HUES64 (cell line): Measurements from ENCODE around the gene TTF2.

ENCODE experiments used
- H3K27ac ChIP-seq: 2 replicates; pipeline ENCODE4 v1.7.0; 2013; ENCODE audit warnings: low read depth, low read length, inconsistent platforms
- H3K27me3 ChIP-seq: 2 replicates; pipeline ENCODE4 v1.6.1; 2013; ENCODE audit warnings: mild to moderate bottlenecking, low read length; ENCODE audit not compliant: insufficient read depth
- H3K36me3 ChIP-seq: 2 replicates; pipeline ENCODE4 v1.6.1; 2013; ENCODE audit warnings: mild to moderate bottlenecking, low read length; ENCODE audit not compliant: insufficient read depth
- H3K4me1 ChIP-seq: 2 replicates; pipeline ENCODE4 v1.6.1; 2013; ENCODE audit warnings: mild to moderate bottlenecking, low read length, moderate library complexity; ENCODE audit not compliant: insufficient read depth
- H3K4me3 ChIP-seq: 2 replicates; pipeline ENCODE4 v1.5.1; 2013; ENCODE audit warnings: mild to moderate bottlenecking, low read length, moderate library complexity
- H3K9ac ChIP-seq: 2 replicates; pipeline ENCODE4 v1.6.1; 2013; ENCODE audit warnings: mild to moderate bottlenecking, low read depth, low read length
- H3K9me3 ChIP-seq: 2 replicates; pipeline ENCODE4 v1.6.1; 2013; ENCODE audit warnings: low read depth, low read length; ENCODE audit not compliant: insufficient read depth
- WGBS: fragments of 150-250, 120-280 bp; methylation state at CpG from one replicate; pipeline ENCODE4 v1.1.7; 2013; ENCODE audit warnings: missing lambda C conversion rate; 5-methylcytosine and 5-hydroxymethylcytosine counted together

The TTF2 gene

GRCh38 chr1:117067533-117068370 lies 7.6 kb downstream of the TTF2 start:
- Histone ChIP-seq H3K27ac (no peak overlapping the region), H3K4me1 (no peaks in the 10 kb centered on the region), H3K9ac (no peak overlapping the region), H3K9me3 (no peaks in the 10 kb centered on the region), H3K36me3 (peaks cover 81% of the 10 kb centered on the region), H3K27me3 (no peaks in the 10 kb centered on the region), H3K4me3 (no peak overlapping the region)
- WGBS, result 89% methylated on average over 6 of the region's 6 CpGs

- Histone ChIP-seq H3K4me1 (no peaks in the 10 kb centered on the region), H3K27me3 (no peaks in the 10 kb centered on the region), H3K9me3 (no peaks in the 10 kb centered on the region), H3K4me3 (no peak overlapping the region), H3K36me3 (peaks cover 80% of the 10 kb centered on the region), H3K9ac (no peak overlapping the region), H3K27ac (no peak overlapping the region)
- 96% methylated on average over 5 of the region's 5 CpGs for WGBS
Observed at GRCh38 chr1:117068580-117068979, 8.5 kb downstream of the TTF2 start.

GRCh38 chr1:117069220-117069844 lies 9.2 kb downstream of the TTF2 start:
- H3K9me3 ChIP-seq, result no peaks in the 10 kb centered on the region
- H3K27ac ChIP-seq, result no peak overlapping the region
- H3K4me1 ChIP-seq, result no peaks in the 10 kb centered on the region
- no peak overlapping the region for H3K9ac ChIP-seq
- H3K27me3 ChIP-seq, result no peaks in the 10 kb centered on the region
- WGBS, result 95% methylated on average over 4 of the region's 4 CpGs
- peaks cover 80% of the 10 kb centered on the region for H3K36me3 ChIP-seq
- H3K4me3 ChIP-seq, result no peak overlapping the region

- Histone ChIP-seq H3K27ac (no peak overlapping the region), H3K4me3 (no peak overlapping the region), H3K27me3 (no peaks in the 10 kb centered on the region), H3K4me1 (no peaks in the 10 kb centered on the region), H3K9ac (no peak overlapping the region), H3K36me3 (peaks cover 80% of the 10 kb centered on the region), H3K9me3 (no peaks in the 10 kb centered on the region)
- WGBS, result 86% methylated on average over 2 of the region's 2 CpGs
Observed at GRCh38 chr1:117070124-117070523, 10.0 kb downstream of the TTF2 start.

GRCh38 chr1:117076648-117077047 lies 16.5 kb downstream of the TTF2 start:
- Histone ChIP-seq H3K9me3 (no peaks in the 10 kb centered on the region), H3K36me3 (peaks cover 91% of the 10 kb centered on the region), H3K27ac (no peak overlapping the region), H3K9ac (no peak overlapping the region), H3K4me3 (no peak overlapping the region), H3K27me3 (no peaks in the 10 kb centered on the region), H3K4me1 (no peaks in the 10 kb centered on the region)
- WGBS, result 99% methylated on average over 5 of the region's 5 CpGs

GRCh38 chr1:117077267-117077666 lies 17.1 kb downstream of the TTF2 start:
- no peaks in the 10 kb centered on the region for H3K4me1 ChIP-seq
- no peak overlapping the region for H3K27ac ChIP-seq
- no peaks in the 10 kb centered on the region for H3K27me3 ChIP-seq
- no peaks in the 10 kb centered on the region for H3K9me3 ChIP-seq
- 92% methylated on average over 3 of the region's 3 CpGs for WGBS
- no peak overlapping the region for H3K9ac ChIP-seq
- no peak overlapping the region for H3K4me3 ChIP-seq
- H3K36me3 ChIP-seq, result peaks cover 93% of the 10 kb centered on the region

GRCh38 chr1:117079737-117080136 lies 19.6 kb downstream of the TTF2 start:
- H3K36me3 ChIP-seq, result peaks cover 98% of the 10 kb centered on the region
- 94% methylated on average over 6 of the region's 6 CpGs for WGBS
- H3K27ac ChIP-seq, result no peak overlapping the region
- H3K9me3 ChIP-seq, result no peaks in the 10 kb centered on the region
- H3K4me1 ChIP-seq, result no peaks in the 10 kb centered on the region
- no peak overlapping the region for H3K4me3 ChIP-seq
- no peak overlapping the region for H3K9ac ChIP-seq
- H3K27me3 ChIP-seq, result no peaks in the 10 kb centered on the region

GRCh38 chr1:117084231-117084630 lies 24.1 kb downstream of the TTF2 start:
- no peak overlapping the region for H3K9ac ChIP-seq
- H3K4me3 ChIP-seq, result no peak overlapping the region
- H3K9me3 ChIP-seq, result no peaks in the 10 kb centered on the region
- H3K27ac ChIP-seq, result no peak overlapping the region
- H3K4me1 ChIP-seq, result no peaks in the 10 kb centered on the region
- H3K36me3 ChIP-seq, result peaks cover 91% of the 10 kb centered on the region
- WGBS, result 81% methylated on average over 6 of the region's 6 CpGs
- no peaks in the 10 kb centered on the region for H3K27me3 ChIP-seq

- Histone ChIP-seq H3K4me1 (peaks cover 5% of the 10 kb centered on the region; the same call in 1 of the 2 replicates), H3K27me3 (no peaks in the 10 kb centered on the region), H3K36me3 (peaks cover 92% of the 10 kb centered on the region), H3K9ac (no peak overlapping the region), H3K27ac (no peak overlapping the region), H3K4me3 (no peak overlapping the region), H3K9me3 (no peaks in the 10 kb centered on the region)
- WGBS, result 97% methylated on average over 5 of the region's 6 CpGs
Observed at GRCh38 chr1:117087686-117088085, 27.6 kb downstream of the TTF2 start.

- WGBS, result 88% methylated on average over 2 of the region's 2 CpGs
- Histone ChIP-seq H3K36me3 (peaks cover 92% of the 10 kb centered on the region), H3K4me1 (peaks cover 16% of the 10 kb centered on the region), H3K4me3 (no peak overlapping the region), H3K27me3 (no peaks in the 10 kb centered on the region), H3K9ac (no peak overlapping the region), H3K27ac (no peak overlapping the region), H3K9me3 (no peaks in the 10 kb centered on the region)
Observed at GRCh38 chr1:117089996-117090395, 29.9 kb downstream of the TTF2 start.

- peak overlapping the region; percentile 23; the same call in 1 of the 2 replicates for H3K9ac ChIP-seq
- peaks cover 16% of the 10 kb centered on the region for H3K4me1 ChIP-seq
- peak overlapping the region; percentile 76 for H3K27ac ChIP-seq
Observed at GRCh38 chr1:117092594-117092993, 32.5 kb downstream of the TTF2 start.

More at GRCh38 chr1:117092594-117092993, 32.5 kb downstream of the TTF2 start:
- Histone ChIP-seq H3K36me3 (peaks cover 97% of the 10 kb centered on the region), H3K4me3 (no peak overlapping the region), H3K9me3 (no peaks in the 10 kb centered on the region), H3K27me3 (no peaks in the 10 kb centered on the region)
- WGBS, result 94% methylated on average over 5 of the region's 5 CpGs
